ENCODE measurements around the gene XBP1. TPM values are rescaled to one million over a fixed set of nuclear protein-coding genes. Genes with fewer than 3 reads are reported as not detected.

Gene XBP1
- total RNA-seq, 4 donors from 2014 or later, result 87.5 to 185 (median 90.4) TPM

DNA sequence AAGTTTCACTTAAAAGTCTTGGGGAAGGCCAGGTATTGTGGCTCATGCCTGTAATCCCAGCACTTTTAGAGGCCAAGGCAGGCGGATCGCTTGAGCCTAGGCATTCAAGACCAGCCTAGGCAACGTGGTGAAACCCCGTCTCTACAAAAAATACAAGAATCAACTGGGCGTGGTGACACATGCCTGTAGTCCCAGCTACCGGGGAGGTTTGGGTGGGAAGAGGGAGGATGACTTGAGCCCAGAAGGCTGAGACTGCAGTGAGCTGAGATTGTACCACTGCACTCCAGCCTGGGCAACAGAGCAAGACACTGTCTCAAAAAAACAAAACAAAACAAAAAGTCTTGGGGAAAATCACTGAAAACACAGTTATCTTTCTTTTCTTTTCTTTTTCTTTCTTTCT is 15.4 kb upstream of the XBP1 start:
- TF ChIP-seq, protein P1, sequence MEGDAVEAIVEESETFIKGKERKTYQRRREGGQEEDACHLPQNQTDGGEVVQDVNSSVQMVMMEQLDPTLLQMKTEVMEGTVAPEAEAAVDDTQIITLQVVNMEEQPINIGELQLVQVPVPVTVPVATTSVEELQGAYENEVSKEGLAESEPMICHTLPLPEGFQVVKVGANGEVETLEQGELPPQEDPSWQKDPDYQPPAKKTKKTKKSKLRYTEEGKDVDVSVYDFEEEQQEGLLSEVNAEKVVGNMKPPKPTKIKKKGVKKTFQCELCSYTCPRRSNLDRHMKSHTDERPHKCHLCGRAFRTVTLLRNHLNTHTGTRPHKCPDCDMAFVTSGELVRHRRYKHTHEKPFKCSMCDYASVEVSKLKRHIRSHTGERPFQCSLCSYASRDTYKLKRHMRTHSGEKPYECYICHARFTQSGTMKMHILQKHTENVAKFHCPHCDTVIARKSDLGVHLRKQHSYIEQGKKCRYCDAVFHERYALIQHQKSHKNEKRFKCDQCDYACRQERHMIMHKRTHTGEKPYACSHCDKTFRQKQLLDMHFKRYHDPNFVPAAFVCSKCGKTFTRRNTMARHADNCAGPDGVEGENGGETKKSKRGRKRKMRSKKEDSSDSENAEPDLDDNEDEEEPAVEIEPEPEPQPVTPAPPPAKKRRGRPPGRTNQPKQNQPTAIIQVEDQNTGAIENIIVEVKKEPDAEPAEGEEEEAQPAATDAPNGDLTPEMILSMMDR (IDR thresholded peaks at IDR 0.05; ENCODE audit: low read depth), result no peak

DNA sequence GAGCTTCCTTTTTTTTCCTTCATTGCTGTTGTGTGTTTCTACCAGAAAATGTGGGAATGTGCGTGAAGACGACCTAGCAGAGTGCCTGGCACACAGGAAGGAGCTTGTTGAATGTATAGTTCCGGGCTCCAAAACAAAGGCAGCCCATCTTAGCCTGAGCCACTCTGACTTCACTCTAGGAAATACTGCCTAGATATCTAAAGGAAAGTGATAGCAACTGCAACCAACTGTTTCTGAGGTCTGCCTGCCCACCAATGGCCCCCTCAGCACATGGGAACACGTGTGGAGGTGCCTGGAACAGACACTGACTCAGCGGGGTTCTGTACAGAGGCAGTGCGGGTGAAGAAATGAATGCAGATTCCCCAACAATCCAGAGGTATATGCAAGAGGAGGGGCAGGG is 14.7 kb upstream of the XBP1 start:
- TF ChIP-seq, protein P1 (IDR thresholded peaks at IDR 0.05; ENCODE audit: low read depth), result no peak

DNA sequence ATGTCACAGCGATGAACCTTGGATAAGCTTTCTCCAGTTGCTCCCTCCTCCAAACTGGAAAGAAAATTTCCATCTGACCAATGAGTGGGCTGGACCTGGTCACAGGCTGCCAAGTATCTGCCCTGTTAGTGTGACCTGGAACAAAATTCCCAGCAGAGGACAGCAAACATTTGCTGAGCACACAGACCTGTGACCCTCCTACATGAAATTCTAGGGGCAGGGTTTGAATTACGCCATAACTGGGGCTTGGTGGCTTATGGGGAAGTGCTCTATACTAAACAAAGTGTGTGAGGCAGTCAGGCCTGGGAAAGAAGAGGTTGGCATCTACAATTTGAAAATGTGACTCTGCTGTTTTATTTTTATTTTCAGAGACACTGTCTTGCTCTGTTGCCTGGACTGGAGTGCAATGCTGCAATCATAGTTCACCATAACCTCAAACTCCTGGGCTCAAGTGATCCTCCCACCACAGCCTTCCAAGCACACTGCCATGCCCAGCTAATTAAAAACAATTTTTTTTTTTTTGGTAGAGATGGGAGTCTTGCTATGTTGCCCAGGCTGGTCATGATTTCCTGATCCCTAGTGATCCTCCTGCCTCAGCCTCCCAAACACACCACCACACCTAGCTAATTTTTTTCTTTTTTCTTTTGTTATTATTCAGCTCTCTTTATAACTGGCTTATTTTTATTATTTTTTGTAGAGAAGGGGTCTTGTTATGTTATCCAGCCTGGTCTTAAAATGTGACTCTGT is 13.6 kb upstream of the XBP1 start:
- TF ChIP-seq, protein P1 (IDR thresholded peaks at IDR 0.05; ENCODE audit: low read depth), result no peak

DNA sequence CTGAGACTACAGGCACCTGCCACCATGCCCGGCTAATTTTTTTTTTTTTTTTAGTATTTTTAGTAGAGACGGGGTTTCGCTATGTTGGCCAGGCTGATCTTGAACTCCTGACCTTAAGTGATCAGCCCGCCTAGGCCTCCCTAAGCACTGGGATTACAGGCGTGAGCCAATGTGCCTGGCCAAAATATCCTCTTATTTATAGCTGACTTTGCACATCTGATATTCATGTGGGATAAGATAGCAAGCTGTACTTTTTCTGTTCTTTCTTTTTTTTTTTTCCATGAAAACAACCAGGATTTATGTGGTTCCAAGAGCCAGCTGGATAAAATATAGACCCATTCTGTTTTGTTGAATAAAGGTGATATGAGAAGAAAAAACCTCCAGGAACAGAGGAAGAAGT is 12.1 kb upstream of the XBP1 start:
- TF ChIP-seq, protein P1 (IDR thresholded peaks at IDR 0.05; ENCODE audit: low read depth), result no peak

DNA sequence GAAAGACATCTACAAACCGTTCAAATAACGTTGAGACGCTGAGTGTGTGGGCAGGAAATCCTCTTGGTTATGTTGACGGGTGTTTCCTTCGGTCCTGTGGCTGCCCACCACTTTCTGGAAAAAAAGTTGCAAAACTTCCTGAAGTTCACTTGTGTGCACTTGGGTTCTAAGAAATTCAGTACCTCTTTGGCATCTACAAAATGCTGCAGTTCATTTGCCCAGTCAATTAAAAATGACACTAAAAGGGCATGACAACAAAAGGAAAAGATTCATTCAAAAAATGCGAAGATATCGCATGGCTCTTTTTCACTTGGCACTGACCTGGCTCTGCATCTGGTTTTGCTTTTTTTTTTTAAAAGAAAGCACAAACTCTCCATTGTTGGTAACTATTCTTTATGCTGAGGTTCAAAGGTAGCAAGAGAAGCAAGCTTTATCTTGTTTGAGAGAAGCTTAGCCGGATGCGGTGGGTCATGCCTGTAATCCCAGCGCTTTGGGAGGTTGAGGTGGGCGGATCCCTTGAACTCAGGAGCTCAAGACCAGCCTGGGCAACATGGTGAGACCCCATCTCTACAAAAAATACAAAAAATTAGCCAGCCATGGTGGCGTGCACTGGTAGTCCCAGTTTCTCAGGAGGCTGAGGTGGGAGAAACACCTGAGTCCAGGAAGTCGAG is 10.6 kb upstream of the XBP1 start:
- TF ChIP-seq, protein P1 (IDR thresholded peaks at IDR 0.05; ENCODE audit: low read depth), result no peak

DNA sequence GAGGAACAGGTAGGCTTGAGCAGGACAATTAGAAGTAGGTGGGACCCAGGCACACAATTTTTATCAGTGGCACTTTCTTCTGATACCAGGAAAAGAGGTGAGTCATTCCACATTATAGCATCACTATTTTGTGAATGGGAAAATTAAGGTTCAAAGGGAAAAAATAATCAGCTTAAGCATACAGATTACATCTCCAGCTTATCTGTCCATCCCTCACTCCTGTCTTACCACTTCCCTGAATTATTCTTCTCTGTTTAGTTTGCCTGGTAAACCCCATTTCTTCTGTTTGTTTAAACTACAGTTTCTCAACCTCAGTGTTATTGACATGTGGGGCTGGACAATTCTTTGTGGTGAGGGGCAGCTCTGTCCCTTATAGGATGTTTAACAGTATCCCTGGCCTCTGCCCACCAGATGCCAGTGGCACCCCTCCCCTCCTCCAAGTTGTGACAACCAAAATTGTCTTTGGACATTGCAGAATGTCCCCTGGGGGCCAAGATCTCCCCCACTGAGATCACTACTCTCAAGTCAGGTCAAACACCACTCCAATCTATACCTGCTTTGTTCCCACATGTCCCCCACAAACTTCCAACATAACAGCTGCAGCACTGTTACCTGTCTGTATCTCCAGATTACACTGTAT is 8.5 kb upstream of the XBP1 start:
- TF ChIP-seq, protein P1 (IDR thresholded peaks at IDR 0.05; ENCODE audit: low read depth), result no peak

DNA sequence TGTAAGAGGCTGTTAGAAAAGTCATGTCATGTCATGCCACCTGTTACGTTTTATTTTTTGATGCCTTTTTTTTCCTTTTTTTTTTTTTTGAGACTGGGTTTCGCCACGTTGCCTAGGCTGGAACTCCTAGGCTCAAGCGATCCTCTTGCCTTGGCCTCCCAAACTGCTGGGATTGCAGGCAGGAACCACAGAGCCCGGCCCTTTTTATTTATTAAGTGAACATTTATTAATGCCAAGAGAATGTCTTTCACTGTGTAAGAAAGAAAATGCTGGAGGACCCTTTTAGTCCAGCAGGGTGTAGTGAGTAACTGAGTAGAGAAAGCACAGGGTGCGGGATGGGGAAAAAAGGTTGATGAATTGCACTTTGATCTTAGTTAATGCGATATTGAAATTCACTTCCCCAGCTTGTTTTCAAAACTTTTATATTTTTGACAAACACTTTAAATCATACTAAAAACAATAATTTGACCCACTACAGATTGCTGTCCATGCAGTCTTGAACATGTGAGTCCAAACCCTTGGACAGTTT is 2.3 kb upstream of the XBP1 start:
- TF ChIP-seq, protein P1 (IDR thresholded peaks at IDR 0.05; ENCODE audit: low read depth), result no peak

Data from subcutaneous adipose tissue (tissue), 4 donors.